Activated CD4-positive, CD25-positive, alpha-beta regulatory T cell treated with anti-CD3 and anti-CD28 coated beads, Interleukin-2, amount 50 U/mL, for 16 hours (primary cell): ENCODE data around the gene EML4.

Experiments
- DNase-seq: peaks from one replicate; pipeline ENCODE4 v3.0.0-alpha.2; 2020; ENCODE audit warnings: low read depth, low spot score

Gene EML4

DNA sequence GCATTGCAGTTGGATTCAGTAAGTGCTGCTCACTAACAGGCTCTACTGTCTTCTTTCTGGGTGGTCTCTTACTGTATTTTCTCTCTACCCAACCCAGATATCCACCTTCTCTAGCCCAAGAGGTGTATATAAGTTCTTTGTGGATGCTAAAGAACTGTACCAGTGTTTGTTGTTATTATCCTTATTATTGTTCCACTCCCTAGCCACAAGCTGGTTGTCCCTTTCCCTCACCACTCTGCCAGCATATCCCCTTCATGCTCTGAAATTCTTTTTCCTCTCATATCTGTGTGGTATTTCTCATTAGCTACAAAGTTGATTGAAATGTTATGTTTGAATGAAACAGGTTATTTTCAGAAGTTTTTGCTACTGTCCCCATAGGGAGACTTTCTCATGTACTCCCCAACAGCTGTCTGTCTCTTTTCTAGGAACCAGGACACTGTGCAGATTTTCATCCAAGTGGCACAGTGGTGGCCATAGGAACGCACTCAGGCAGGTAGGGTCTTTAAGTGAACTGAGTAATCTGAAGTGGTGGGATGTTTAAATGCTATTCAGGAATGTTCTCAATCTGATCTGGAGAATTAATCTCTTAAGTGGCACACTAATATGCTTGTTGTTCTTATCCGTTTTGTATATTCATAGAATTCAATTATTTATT, 135.0 kb downstream of the EML4 start:
- DNase-seq = no peak

- no peak for DNase-seq
Measured at GRCh38 chr2:42307180-42307579, 138.0 kb downstream of the EML4 start.

GRCh38 chr2:42309366-42309765, 140.2 kb downstream of the EML4 start:
- DNase-seq = no peak

DNA sequence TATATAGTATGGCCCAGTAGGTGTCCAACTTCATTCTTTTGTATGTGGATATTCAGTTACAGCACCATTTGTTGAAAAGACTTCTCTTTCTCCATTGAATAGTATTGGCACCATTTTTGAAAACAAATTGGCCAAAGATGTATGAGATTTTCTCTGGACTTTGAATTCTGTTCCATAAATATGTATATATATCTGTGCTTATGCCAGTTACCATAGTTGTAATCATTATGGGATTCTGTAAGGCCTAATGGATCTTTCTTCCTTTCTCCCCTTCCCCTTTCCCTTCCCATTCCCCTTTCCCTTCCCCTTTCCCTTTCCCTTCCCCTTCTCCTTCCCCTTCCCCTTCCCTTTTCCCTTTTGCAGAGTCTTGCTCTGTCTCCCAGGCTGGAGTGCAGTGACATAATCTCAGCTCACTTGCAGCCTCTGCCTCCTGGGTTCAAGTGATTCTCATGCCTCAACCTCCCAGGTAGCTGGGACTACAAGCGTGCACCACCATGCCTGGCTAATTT, 140.9 kb downstream of the EML4 start:
- no peak for DNase-seq

DNA sequence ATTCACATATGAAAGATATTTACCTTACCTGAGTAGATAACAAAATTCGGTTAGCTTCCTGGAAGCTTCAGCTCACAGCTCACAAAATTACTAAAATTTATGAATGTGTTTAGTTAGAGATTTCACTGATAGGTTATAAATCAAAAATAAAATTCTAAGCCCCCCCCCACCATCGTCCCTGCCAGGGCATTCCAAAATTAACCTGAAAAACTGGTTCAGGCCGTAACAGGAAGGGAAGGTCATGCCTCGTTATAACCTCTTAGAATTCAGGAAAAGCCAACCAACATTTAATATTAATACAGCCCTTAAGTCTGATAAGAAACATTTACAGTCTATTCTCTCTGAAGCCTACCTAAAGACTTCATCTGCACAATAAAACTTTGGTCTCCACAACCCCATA, 143.0 kb downstream of the EML4 start:
- DNase-seq = no peak

DNA sequence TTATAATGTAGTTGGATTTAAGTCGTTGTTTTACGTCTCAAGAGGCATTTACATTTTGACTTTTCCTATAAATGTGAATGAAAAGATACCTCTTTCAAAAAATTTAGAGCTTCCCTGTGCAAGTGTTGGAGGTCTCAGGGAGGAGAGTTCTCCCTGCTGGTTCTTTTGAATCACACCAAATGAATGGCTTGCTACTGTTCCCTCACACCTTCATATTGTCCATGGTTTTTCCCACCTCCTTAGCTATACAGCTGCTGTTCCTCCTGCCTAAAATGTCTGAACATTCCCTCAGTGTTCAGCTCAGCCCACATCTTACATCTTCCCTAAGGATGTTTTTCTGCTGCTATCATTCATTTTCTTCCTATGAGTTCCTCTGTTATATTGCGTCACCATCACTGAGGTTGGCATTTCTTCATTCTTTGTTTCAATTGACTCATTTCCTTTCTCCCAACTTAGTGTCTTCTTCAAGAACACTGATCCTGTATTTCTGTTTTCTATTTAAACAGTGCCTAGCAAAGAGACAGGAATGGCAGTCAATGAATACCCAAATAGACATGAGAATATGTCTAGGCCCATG, 145.8 kb downstream of the EML4 start:
- no peak for DNase-seq

DNA sequence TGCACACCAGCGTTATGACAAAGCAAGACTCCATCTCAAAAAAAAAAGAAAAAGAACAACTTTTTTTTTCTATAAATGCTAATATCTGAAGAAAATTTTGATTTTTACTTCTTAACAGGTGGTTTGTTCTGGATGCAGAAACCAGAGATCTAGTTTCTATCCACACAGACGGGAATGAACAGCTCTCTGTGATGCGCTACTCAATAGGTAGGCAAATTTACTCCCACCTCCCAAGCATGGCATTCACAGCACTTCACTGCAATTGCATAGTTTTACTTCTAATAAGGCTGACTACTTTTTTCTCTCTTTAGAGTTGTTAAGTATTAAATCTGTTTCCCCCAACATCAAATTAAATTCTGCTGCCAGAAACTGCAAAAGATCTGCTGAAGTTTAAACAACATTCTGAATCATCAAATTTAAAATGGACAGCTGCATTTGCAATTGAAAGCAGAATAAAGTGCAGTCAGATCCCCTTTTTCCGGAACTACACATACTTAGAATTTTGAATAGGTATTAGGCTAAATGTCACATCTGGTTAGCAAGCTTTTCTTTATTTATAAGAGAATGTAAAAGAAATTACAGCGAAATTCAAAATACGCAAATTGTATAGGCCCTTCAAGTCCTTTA, 146.8 kb downstream of the EML4 start:
- no peak for DNase-seq

GRCh38 chr2:42316910-42317309, 147.8 kb downstream of the EML4 start:
- DNase-seq = no peak

- no peak for DNase-seq
Measured at GRCh38 chr2:42317486-42317885, 148.3 kb downstream of the EML4 start.

- DNase-seq = no peak
Measured at GRCh38 chr2:42317945-42318344, 148.8 kb downstream of the EML4 start.

DNA sequence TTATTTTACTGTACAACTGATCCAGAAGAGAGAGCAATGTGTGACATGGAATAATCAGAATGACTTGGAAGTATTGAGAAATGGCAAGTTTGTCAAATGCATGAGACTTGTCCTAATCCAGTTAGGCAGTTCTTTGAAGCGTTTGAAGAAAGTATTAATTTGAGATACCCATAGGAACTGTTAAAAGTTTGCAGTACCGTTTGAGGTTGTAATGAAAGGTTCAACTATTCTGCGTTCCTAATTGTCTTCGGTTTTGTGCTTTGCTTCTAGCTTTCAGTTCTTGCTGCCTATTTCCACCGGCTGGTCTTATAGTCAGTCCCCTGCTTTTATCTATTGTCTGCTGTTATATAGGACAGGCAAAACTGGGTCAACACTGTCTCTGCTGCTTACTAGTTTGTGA, 150.1 kb downstream of the EML4 start:
- no peak for DNase-seq

DNA sequence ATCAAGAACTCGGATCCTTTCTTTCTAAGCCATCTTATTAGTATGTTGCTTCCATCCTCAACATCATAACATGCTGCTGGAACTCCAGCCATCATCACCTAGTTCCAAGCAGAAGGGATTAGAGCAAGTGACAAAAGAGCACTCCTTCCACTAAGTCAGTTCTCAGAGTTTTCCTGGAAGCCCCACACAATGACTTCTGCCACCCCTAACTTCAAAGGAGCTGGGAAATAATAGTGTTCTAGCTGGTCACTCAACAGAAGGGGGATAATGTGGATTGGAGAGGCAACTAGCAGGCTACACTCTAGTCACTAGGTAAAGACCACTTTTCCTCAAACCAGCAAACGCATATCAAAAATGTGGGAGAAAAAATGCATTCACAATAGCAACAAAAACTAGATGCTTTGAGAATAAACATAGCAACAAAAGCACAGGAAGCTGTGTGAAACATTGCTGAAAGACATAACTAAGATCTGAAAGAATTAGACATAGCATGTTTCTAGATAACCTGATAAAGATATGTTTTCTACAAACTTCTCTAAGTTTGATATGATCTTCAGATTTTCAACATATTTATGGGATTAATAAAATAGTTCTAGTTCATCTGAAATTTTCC, 152.4 kb downstream of the EML4 start:
- DNase-seq = no peak

GRCh38 chr2:42324244-42324643, 155.1 kb downstream of the EML4 start:
- no peak for DNase-seq

- DNase-seq = no peak
Measured at GRCh38 chr2:42324949-42325348, 155.8 kb downstream of the EML4 start.

GRCh38 chr2:42325609-42326008, 156.5 kb downstream of the EML4 start:
- no peak for DNase-seq

- no peak for DNase-seq
Measured at GRCh38 chr2:42327125-42327524, 158.0 kb downstream of the EML4 start.

- no peak for DNase-seq
Measured at GRCh38 chr2:42328148-42328833, 159.1 kb downstream of the EML4 start.

GRCh38 chr2:42328923-42329322, 159.8 kb downstream of the EML4 start:
- DNase-seq = no peak

GRCh38 chr2:42329736-42330135, 160.6 kb downstream of the EML4 start:
- no peak for DNase-seq

GRCh38 chr2:42331569-42332284, 162.6 kb downstream of the EML4 start:
- DNase-seq = no peak

- DNase-seq = no peak
Measured at GRCh38 chr2:42332575-42332974, 163.4 kb downstream of the EML4 start.
